CD14-positive monocyte (primary cell): ENCODE data around the gene SLC4A1AP. TPM values are rescaled to one million over a fixed set of nuclear protein-coding genes. Genes with fewer than 3 reads are reported as not detected.

Source experiments
- DNase-seq, 3 donors: peaks; one replicate each; pipeline ENCODE4 v3.0.0-alpha.2; 2011 to 2022
- H2AFZ ChIP-seq: 2 replicates; pipeline ENCODE4 v1.6.0; 2012; ENCODE audit warnings: mild to moderate bottlenecking, low read depth, low read length, inconsistent platforms; ENCODE audit not compliant: insufficient read depth, poor library complexity, severe bottlenecking
- H3K27ac ChIP-seq, 2 donors: 1 replicate in 1 of 2; 2 replicates in 1 of 2; pipeline ENCODE4 v1.5.1; 2012 to 2013; ENCODE audit warnings: low read length in 2 of 2, control low read depth in 1 of 2, inconsistent platforms in 1 of 2, low read depth in 1 of 2, mild to moderate bottlenecking in 1 of 2
- H3K27me3 ChIP-seq, 2 donors: one replicate each; pipeline versions ENCODE4 v1.6.0 to v1.6.1; 2011 to 2013; ENCODE audit warnings: low read length in 2 of 2; ENCODE audit not compliant: control insufficient read depth in 2 of 2, insufficient read depth in 2 of 2
- H3K36me3 ChIP-seq, 2 donors: replicated peaks in 1 of 2; 1 replicate in 1 of 2; 2 replicates in 1 of 2; pipeline versions ENCODE4 v1.5.1 to v1.6.1; 2012 to 2013; ENCODE audit warnings: low read length in 2 of 2, control low read depth in 1 of 2, inconsistent platforms in 1 of 2, mild to moderate bottlenecking in 1 of 2; ENCODE audit not compliant: insufficient read depth in 2 of 2, control insufficient read depth in 1 of 2
- H3K4me1 ChIP-seq, 2 donors: 1 replicate in 1 of 2; 2 replicates in 1 of 2; pipeline versions ENCODE4 v1.5.1 to v1.6.1; 2012 to 2013; ENCODE audit warnings: low read length in 2 of 2, control low read depth in 1 of 2, inconsistent platforms in 1 of 2, mild to moderate bottlenecking in 1 of 2, moderate library complexity in 1 of 2; ENCODE audit not compliant: insufficient read depth in 2 of 2, control insufficient read depth in 1 of 2
- H3K4me2 ChIP-seq: replicated peaks from 2 replicates; pipeline ENCODE3; 2012; ENCODE audit warnings: low read length, moderate library complexity, mild to moderate bottlenecking; ENCODE audit not compliant: poor library complexity, severe bottlenecking; ENCODE audit errors: extremely low read depth
- H3K4me3 ChIP-seq, 3 experiments: fragments of 200-600 bp in 1 of 3; sonication (generic) in 1 of 3; replicated peaks in 1 of 3; 1 replicate in 2 of 3; 2 replicates in 1 of 3; pipeline ENCODE4 v1.5.1; 2011 to 2013; ENCODE audit warnings: low read length in 3 of 3, mild to moderate bottlenecking in 3 of 3, control low read depth in 2 of 3, low read depth in 2 of 3, inconsistent platforms in 1 of 3, moderate library complexity in 1 of 3
- H3K79me2 ChIP-seq: 2 replicates; pipeline ENCODE4 v1.6.0; 2012; ENCODE audit warnings: mild to moderate bottlenecking, control low read depth, inconsistent platforms, low read length, moderate library complexity; ENCODE audit not compliant: insufficient read depth
- H3K9ac ChIP-seq: 2 replicates; pipeline ENCODE4 v1.6.0; 2017; ENCODE audit warnings: low read length, mild to moderate bottlenecking; ENCODE audit not compliant: insufficient read depth, poor library complexity, severe bottlenecking
- H3K9me3 ChIP-seq, 2 donors: replicated peaks in 1 of 2; 1 replicate in 1 of 2; 2 replicates in 1 of 2; pipeline versions ENCODE4 v1.5.1 to v1.6.1; 2012 to 2013; ENCODE audit warnings: low read length in 2 of 2, control low read depth in 1 of 2; ENCODE audit not compliant: control insufficient read depth in 1 of 2, insufficient read depth in 1 of 2
- H4K20me1 ChIP-seq: 2 replicates; pipeline ENCODE4 v1.6.0; 2012; ENCODE audit warnings: mild to moderate bottlenecking, low read length, control low read depth, moderate library complexity; ENCODE audit not compliant: insufficient read depth
- H3K27ac Mint-ChIP-seq, 7 donors: one replicate each; pipeline ENCODE4 v1.8.0; 2020; ENCODE audit warnings: mild to moderate bottlenecking in 7 of 7, mixed read lengths in 7 of 7, moderate library complexity in 6 of 7, inconsistent platforms in 2 of 7
- H3K27me3 Mint-ChIP-seq, 3 donors: one replicate each; pipeline ENCODE4 v1.8.0; 2021 to 2022; ENCODE audit warnings: low read depth in 3 of 3, mild to moderate bottlenecking in 3 of 3, mixed read lengths in 3 of 3, moderate library complexity in 3 of 3, inconsistent platforms in 1 of 3
- H3K36me3 Mint-ChIP-seq, 2 donors: one replicate each; pipeline ENCODE4 v1.8.0; 2020; ENCODE audit warnings: mixed read lengths in 2 of 2, inconsistent platforms in 1 of 2, mild to moderate bottlenecking in 1 of 2
- H3K4me1 Mint-ChIP-seq: one replicate; pipeline ENCODE4 v1.8.0; 2020; ENCODE audit warnings: mild to moderate bottlenecking, mixed read lengths
- H3K4me3 Mint-ChIP-seq, 2 donors: one replicate each; pipeline ENCODE4 v1.8.0; 2020; ENCODE audit warnings: mild to moderate bottlenecking in 2 of 2, mixed read lengths in 2 of 2, moderate library complexity in 1 of 2
- H3K9me3 Mint-ChIP-seq, 7 donors: one replicate each; pipeline ENCODE4 v1.8.0; 2020 to 2022; ENCODE audit warnings: mixed read lengths in 7 of 7, mild to moderate bottlenecking in 6 of 7, moderate library complexity in 6 of 7, inconsistent platforms in 2 of 7
- CTCF ChIP-seq: fragments of 200-600 bp; IDR thresholded peaks from one replicate; pipeline ENCODE4 v1.8.0; 2022; ENCODE audit warnings: antibody characterized with exemption, mild to moderate bottlenecking
- WGBS: methylation state at CpG from one replicate; pipeline ENCODE4 v1.1.5; 2013; ENCODE audit warnings: missing lambda C conversion rate; ENCODE audit not compliant: insufficient coverage; 5-methylcytosine and 5-hydroxymethylcytosine counted together
- intact Hi-C, 2 donors: fragments of 100-400 bp; cut with micrococcal nuclease; formaldehyde crosslinking; loops; one replicate each; pipeline versions ENCODE4 v1.15.0 to v1.15.1; 2023
- polyA plus RNA-seq, 3 donors: library from polyadenylated mRNA; depleted of rRNA in 1 of 3; unstranded in 2 of 3; stranded (reverse) in 1 of 3; fragments of 300-500 nt in 2 of 3; fragments of >200 nt in 1 of 3; fragmentation: Illumina TruSeq in 2 of 3; gene quantifications; 1 replicate in 2 of 3; 2 replicates in 1 of 3; pipeline ENCODE4 v1.2.3, GENCODE V29; 2012 to 2021

SLC4A1AP gene
- polyA plus RNA-seq, 3 donors: 12.7 to 24.9 (median 18.3) TPM

GRCh38 chr2:27704342-27704876 lies 40.7 kb downstream of the SLC4A1AP start:
- H3K4me3 ChIP-seq: no peak overlapping the region
- Mint-ChIP-seq H3K36me3 (no peaks in the 10 kb centered on the region), H3K27me3 (peaks cover 0 to 1% (median 0%) of the 10 kb centered on the region in 3 donors), H3K4me3 (no peak overlapping the region), H3K4me1 (peaks cover 26% of the 10 kb centered on the region), H3K9me3 (peaks cover 0 to 3% (median 0%) of the 10 kb centered on the region in 7 donors), H3K27ac (peak overlapping the region in 2 of 7 donors; percentile 24 to 68)
- H3K79me2 ChIP-seq: no peaks in the 10 kb centered on the region
- no peaks in the 10 kb centered on the region for H3K9me3 ChIP-seq
- 90% methylated on average over 2 of the region's 5 CpGs for WGBS
- no peaks in the 10 kb centered on the region for H3K27me3 ChIP-seq
- no peaks in the 10 kb centered on the region for H3K36me3 ChIP-seq
- no peak overlapping the region for H2AFZ ChIP-seq
- intact Hi-C loops: loop anchor here in 1 of 2 donors (5.0 kb wide), 1 partner anchor 748 kb away; no protein-coding TSS in a partner anchor
- no peak for TF ChIP-seq CTCF
- H3K4me1 ChIP-seq: peaks cover 22 to 25% of the 10 kb centered on the region in 2 donors
- DNase-seq: no peak
- H3K27ac ChIP-seq: no peak overlapping the region
- no peak overlapping the region for H3K4me2 ChIP-seq
- H4K20me1 ChIP-seq: no peaks in the 10 kb centered on the region
- H3K9ac ChIP-seq: no peak overlapping the region

GRCh38 chr2:27705851-27706622 lies 42.3 kb downstream of the SLC4A1AP start:
- Histone ChIP-seq H3K36me3 (no peaks in the 10 kb centered on the region), H3K79me2 (no peaks in the 10 kb centered on the region), H3K4me3 (no peak overlapping the region), H3K27ac (peak overlapping the region in 1 of 2 donors; percentile 3), H2AFZ (no peak overlapping the region), H4K20me1 (no peaks in the 10 kb centered on the region), H3K4me2 (no peak overlapping the region), H3K9ac (no peak overlapping the region), H3K27me3 (no peaks in the 10 kb centered on the region), H3K4me1 (peaks cover 22 to 25% of the 10 kb centered on the region in 2 donors), H3K9me3 (no peaks in the 10 kb centered on the region)
- intact Hi-C loops: loop anchor here in 1 of 2 donors (5.0 kb wide), 1 partner anchor 686 kb away; the partner anchor contains the start of gene FOSL2
- WGBS: 0% methylated on average over 1 of the region's 4 CpGs
- peak overlapping the region in 5 of 7 donors; percentile 1 to 84 (median 41) for H3K27ac Mint-ChIP-seq
- peak; percentile 51 to 80 (median 66) for DNase-seq
- H3K4me1 Mint-ChIP-seq: peaks cover 26% of the 10 kb centered on the region
- no peak for TF ChIP-seq CTCF
- H3K4me3 Mint-ChIP-seq: peak overlapping the region in 1 of 2 donors; percentile 16
- H3K36me3 Mint-ChIP-seq: no peaks in the 10 kb centered on the region
- peaks cover 0 to 3% (median 0%) of the 10 kb centered on the region in 7 donors for H3K9me3 Mint-ChIP-seq
- peaks cover 0 to 1% (median 0%) of the 10 kb centered on the region in 3 donors for H3K27me3 Mint-ChIP-seq
